ENCODE results near the gene TBC1D5. TPM values are rescaled to one million over a fixed set of nuclear protein-coding genes. Genes with fewer than 3 reads are reported as not detected.
A peak's percentile ranks its signal among the peaks of the same experiment; 100 is the strongest.
"Not testable (repeated sequence)": the region's sequence is repeated elsewhere in the genome, so short reads cannot be mapped to it uniquely, and the experiment has no call there.

Gene TBC1D5
- total RNA-seq, 3 donors from 2014 or later, result 33.1 to 56.1 (median 44.1) TPM

DNA sequence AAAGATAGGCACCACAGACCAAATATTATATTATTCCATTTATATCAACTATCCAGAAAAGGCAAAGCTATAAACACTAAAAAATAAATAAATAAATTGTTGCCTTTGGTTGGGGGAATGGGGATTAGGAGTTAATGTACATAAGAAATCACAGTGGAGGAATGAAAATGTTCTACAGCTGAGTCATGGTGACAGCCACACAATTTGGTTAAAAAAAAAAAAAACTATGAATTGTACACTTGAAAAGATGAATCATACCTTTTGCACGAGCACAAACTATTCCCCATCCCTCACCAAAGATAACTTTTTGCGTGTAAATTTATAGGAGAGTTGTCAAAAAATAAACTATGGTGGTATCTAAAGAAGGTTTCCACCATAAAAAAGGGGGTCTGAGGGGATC is 103.2 kb downstream of the TBC1D5 start:
- Histone ChIP-seq H3K4me1 (ENCODE audit: low read depth) (no peaks in the 10 kb centered on the region), H3K4me3 (no peak overlapping the region), H3K36me3 (ENCODE audit: low read depth) (no peaks in the 10 kb centered on the region), H3K9me3 (no peaks in the 10 kb centered on the region)
- intact Hi-C loops (cut with DNase I, micrococcal nuclease), result no loop called here
- DNase-seq, result no peak
- ATAC-seq, result no peak
- TF ChIP-seq, protein P1, sequence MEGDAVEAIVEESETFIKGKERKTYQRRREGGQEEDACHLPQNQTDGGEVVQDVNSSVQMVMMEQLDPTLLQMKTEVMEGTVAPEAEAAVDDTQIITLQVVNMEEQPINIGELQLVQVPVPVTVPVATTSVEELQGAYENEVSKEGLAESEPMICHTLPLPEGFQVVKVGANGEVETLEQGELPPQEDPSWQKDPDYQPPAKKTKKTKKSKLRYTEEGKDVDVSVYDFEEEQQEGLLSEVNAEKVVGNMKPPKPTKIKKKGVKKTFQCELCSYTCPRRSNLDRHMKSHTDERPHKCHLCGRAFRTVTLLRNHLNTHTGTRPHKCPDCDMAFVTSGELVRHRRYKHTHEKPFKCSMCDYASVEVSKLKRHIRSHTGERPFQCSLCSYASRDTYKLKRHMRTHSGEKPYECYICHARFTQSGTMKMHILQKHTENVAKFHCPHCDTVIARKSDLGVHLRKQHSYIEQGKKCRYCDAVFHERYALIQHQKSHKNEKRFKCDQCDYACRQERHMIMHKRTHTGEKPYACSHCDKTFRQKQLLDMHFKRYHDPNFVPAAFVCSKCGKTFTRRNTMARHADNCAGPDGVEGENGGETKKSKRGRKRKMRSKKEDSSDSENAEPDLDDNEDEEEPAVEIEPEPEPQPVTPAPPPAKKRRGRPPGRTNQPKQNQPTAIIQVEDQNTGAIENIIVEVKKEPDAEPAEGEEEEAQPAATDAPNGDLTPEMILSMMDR (IDR thresholded peaks at IDR 0.05), result no peak

DNA sequence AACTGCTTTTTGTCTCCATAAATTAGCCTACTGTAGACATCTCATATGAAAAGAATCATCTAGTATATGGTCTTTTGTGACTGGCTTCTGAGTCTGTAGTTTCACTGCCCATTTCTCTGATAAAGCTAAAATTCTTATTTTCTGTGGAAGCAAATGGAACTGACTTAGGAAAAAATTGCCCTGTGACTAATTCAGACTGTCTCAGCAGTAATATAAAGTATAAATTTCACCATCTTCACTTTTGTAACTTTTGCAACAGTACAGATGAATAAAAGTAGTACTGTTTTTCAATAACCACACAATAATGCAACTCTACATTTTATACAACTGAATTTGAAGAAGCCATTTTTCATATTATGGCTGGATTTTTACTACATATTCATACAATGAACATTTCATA is 104.1 kb downstream of the TBC1D5 start:
- intact Hi-C loops (cut with DNase I, micrococcal nuclease), result no loop called here
- ATAC-seq (no peak), DNase-seq (no peak)
- H3K36me3 ChIP-seq (ENCODE audit: low read depth), result no peaks in the 10 kb centered on the region
- no peak overlapping the region for H3K4me3 ChIP-seq
- H3K9me3 ChIP-seq, result no peaks in the 10 kb centered on the region
- H3K4me1 ChIP-seq (ENCODE audit: low read depth), result no peaks in the 10 kb centered on the region
- TF ChIP-seq, protein P1 (IDR thresholded peaks at IDR 0.05), result no peak

DNA sequence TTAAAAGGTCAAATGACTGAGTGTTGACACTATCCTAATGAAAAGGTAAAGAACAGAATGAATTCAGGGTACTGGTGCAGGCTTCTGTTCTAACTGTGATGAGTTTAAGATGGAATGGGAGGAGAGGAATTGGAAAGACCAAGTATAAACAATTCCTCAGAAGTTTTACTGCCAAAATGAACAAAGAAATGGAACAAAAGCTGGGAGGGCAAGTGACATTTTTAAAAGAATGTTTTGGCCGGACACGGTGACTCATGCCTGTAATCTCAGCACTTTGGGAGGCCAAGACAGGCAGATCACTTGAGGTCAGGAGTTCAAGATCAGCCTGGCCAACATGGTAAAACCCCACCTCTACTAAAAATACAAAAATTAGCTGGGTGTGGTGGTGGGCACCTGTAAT is 106.8 kb downstream of the TBC1D5 start:
- ATAC-seq; DNase-seq; H3K4me3 ChIP-seq; intact Hi-C loops (cut with DNase I, micrococcal nuclease); H3K4me1 ChIP-seq (ENCODE audit: low read depth); H3K9me3 ChIP-seq; H3K36me3 ChIP-seq (ENCODE audit: low read depth): not testable (repeated sequence)

DNA sequence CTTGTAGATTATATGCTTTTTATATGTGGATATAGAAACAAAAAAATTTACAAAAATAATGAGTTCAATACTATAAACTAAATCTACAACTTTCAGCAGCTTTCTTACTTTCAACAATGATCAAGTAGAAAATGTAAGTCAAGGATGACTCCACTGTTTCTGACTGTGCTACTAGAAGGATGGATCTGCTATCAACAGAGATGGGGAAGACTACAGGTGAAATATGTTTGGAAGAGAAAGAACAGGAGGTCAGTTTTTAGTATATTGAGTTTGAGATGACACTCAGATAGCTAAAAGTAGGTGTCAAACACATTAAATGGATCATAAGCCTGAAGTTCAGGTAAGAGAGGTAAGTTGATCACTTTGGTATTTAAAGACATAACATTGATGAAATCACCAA is 107.5 kb downstream of the TBC1D5 start:
- ATAC-seq (no peak), DNase-seq (no peak)
- intact Hi-C loops (cut with DNase I, micrococcal nuclease), result no loop called here
- no peak overlapping the region for H3K4me3 ChIP-seq
- H3K9me3 ChIP-seq, result no peaks in the 10 kb centered on the region
- no peaks in the 10 kb centered on the region for H3K36me3 ChIP-seq (ENCODE audit: low read depth)
- H3K4me1 ChIP-seq (ENCODE audit: low read depth), result no peaks in the 10 kb centered on the region
- TF ChIP-seq, protein P1 (IDR thresholded peaks at IDR 0.05), result no peak

DNA sequence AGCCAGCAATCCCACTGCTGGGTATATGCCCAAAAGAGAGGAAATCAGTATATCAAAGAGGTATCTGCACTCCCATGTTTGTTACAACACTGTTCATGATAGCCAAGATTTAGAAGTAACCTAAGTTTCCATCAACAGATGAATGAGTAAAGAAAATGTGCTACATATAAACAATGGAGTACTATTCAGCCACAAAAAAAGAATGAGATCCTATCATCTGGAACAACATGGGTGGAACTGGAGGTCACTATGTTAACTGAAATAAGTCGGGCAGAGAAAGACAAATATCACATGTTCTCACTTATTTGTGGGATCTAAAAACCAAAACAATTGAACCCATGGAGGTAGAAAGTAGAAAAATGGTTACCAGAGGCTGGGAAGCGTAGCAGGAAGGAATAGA is 108.2 kb downstream of the TBC1D5 start:
- intact Hi-C loops (cut with DNase I, micrococcal nuclease), result no loop called here
- no peak for ATAC-seq

DNA sequence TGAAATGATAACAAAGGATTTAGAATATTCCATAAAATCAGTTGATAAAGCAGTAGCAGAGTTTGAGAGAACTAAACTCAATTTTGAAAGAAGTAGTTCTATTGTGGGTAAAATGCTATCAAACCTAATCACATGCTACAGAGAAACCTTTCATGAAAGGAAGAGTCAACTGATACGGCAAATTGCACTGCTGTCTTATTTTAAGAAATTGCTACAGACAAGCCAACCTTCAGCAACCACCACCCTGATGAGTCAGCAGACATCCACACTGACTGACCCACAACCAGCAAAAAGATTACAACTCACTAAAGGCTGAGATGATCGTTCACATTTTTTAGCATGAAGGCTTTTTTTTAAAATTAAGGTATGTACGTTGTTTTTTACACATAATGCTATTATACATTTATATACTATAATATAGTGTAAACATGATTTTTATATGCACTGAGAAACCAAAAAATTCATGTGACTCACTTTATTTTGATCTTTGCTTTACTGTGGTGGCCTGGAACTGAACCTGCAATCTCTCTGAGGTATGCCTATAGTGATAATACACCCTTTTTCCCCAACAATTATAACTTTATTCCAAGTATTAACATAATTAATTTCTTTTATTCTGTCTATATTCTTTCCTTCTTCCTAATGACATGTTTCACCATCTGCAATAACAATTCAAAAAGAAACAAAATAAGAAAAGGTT is 109.9 kb downstream of the TBC1D5 start:
- Histone ChIP-seq H3K4me1 (ENCODE audit: low read depth) (no peaks in the 10 kb centered on the region), H3K36me3 (ENCODE audit: low read depth) (no peaks in the 10 kb centered on the region), H3K4me3 (no peak overlapping the region), H3K9me3 (no peaks in the 10 kb centered on the region)
- peak in 1 of 3 donors; percentile 3 for DNase-seq
- intact Hi-C loops (cut with DNase I, micrococcal nuclease), result no loop called here
- TF ChIP-seq, protein P1 (IDR thresholded peaks at IDR 0.05), result no peak
- ATAC-seq, result no peak

More for the DNA sequence above, 108.2 kb downstream of the TBC1D5 start:
- Histone ChIP-seq H3K4me1 (ENCODE audit: low read depth) (no peaks in the 10 kb centered on the region), H3K36me3 (ENCODE audit: low read depth) (no peaks in the 10 kb centered on the region), H3K4me3 (no peak overlapping the region), H3K9me3 (no peaks in the 10 kb centered on the region)
- DNase-seq, result no peak
- TF ChIP-seq, protein P1 (IDR thresholded peaks at IDR 0.05), result no peak

All from mucosa of descending colon (tissue), 3 donors.